Ascending aorta (tissue), 2 donors: ENCODE measurements around the gene THYN1. TPM values are rescaled to one million over a fixed set of nuclear protein-coding genes. Genes with fewer than 3 reads are reported as not detected.

Experiments used
- DNase-seq, 2 donors: peaks; one replicate each; pipeline ENCODE4 v3.0.0-alpha.2; 2019; ENCODE audit warnings: low spot score in 2 of 2
- H3K27ac ChIP-seq, 2 donors: fragments of 200-600 bp; sonication (generic); one replicate each; pipeline ENCODE4 v1.5.1; 2016 to 2017; ENCODE audit warnings: mild to moderate bottlenecking in 1 of 2
- H3K27me3 ChIP-seq: fragments of 200-600 bp; sonication (generic); one replicate; pipeline ENCODE4 v1.5.1; 2017
- H3K36me3 ChIP-seq, 2 donors: fragments of 200-600 bp; sonication (generic); one replicate each; pipeline ENCODE4 v1.5.1; 2016
- H3K4me1 ChIP-seq, 2 donors: fragments of 200-600 bp; sonication (generic); one replicate each; pipeline ENCODE4 v1.5.1; 2016 to 2017; ENCODE audit warnings: mild to moderate bottlenecking in 1 of 2
- H3K4me3 ChIP-seq, 2 donors: fragments of 200-600 bp; sonication (generic); one replicate each; pipeline ENCODE4 v1.5.1; 2016 to 2017; ENCODE audit warnings: mild to moderate bottlenecking in 1 of 2
- H3K9me3 ChIP-seq, 2 donors: fragments of 200-600 bp; sonication (generic); one replicate each; pipeline ENCODE4 v1.5.1; 2016
- CTCF ChIP-seq, 3 experiments: fragments of 200-600 bp in 2 of 3; fragments of 450-650 bp in 1 of 3; sonication (generic) in 2 of 3; IDR thresholded peaks; one replicate each; pipeline ENCODE4 v1.5.1; 2016 to 2019; ENCODE audit warnings: antibody characterized with exemption in 3 of 3, mild to moderate bottlenecking in 1 of 3, moderate library complexity in 1 of 3
- intact Hi-C: fragments of 100-400 bp; cut with DNase I; formaldehyde crosslinking; loops from one replicate; pipeline ENCODE4 v1.15.1; 2023
- total RNA-seq: library from RNA; depleted of rRNA; stranded (reverse); fragments of >200 nt; gene quantifications from one replicate; pipeline ENCODE4 v1.1.0, GENCODE V29; 2016

Gene THYN1
- total RNA-seq, 1 donor from 2014 or later = 19.8 TPM

DNA sequence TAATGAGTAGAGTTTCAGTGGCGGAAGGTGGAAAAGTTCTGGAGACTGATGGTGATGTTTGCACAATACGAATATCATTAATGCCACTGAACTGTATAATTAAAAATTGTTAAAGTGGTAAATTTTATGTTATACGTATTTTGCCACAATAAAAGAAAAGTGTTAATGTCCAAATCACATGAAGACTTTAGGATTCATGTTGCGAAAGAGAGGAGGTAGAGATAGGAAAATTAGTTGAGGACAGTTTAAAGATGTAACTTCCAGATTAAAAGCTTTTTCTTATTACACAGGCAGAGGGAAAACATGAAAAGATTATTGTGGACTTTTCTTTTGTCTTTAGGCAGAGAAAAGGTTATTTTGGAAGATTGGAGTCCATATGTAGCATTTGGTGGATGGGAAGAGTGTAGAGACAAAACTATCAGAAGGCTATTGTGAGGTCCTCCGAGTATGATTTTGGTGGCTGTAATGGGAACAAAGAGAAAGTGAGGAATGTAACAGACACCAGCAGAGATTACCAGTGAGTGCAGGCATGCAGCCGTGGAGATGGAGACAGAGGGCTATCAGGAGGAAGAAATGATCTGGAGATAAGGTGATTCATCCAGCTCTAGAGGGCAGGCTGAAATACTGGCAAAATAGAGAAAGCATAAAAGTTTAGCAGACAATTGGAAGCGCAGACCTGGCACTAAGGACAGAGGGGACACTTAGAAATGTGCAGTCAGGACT is 16.2 kb downstream of the THYN1 start:
- no peak for TF ChIP-seq CTCF (IDR thresholded peaks at IDR 0.05)
- Histone ChIP-seq H3K27me3 (no peaks in the 10 kb centered on the region), H3K9me3 (no peaks in the 10 kb centered on the region), H3K27ac (no peak overlapping the region), H3K4me3 (no peak overlapping the region), H3K36me3 (peaks cover 33 to 54% of the 10 kb centered on the region in 2 donors), H3K4me1 (no peaks in the 10 kb centered on the region)
- intact Hi-C loops = no loop called here
- no peak for DNase-seq

- Histone ChIP-seq H3K36me3 (peaks cover 22 to 44% of the 10 kb centered on the region in 2 donors), H3K27me3 (no peaks in the 10 kb centered on the region), H3K9me3 (no peaks in the 10 kb centered on the region), H3K4me3 (no peak overlapping the region), H3K4me1 (no peaks in the 10 kb centered on the region), H3K27ac (no peak overlapping the region)
- no peak for DNase-seq
- TF ChIP-seq CTCF (IDR thresholded peaks at IDR 0.05) = no peak
- intact Hi-C loops = no loop called here
Measured at GRCh38 chr11:134235399-134235798, 17.8 kb downstream of the THYN1 start.

DNA sequence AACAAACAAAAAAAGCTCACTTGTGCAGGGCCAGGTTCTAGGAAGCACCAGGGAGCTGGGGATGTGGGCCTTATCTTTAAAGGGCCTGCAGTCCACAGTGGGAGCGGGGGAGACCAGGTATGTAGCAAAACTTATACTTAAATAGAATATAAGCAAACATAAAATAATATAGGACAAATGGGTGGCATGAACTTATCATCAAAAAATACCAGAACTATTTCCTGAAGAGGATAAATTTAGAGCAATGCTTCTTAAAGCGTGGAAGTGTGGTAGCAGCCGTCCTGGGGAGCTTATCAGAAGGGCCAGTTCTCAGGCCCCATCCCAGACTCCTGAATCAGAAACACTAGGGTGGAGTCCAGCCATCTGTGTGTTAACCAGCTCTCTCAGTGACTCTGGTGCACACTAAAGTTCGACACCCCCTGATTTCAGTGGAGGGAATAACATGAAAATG is 19.4 kb downstream of the THYN1 start:
- Histone ChIP-seq H3K36me3 (peaks cover 12 to 27% of the 10 kb centered on the region in 2 donors), H3K4me3 (no peak overlapping the region), H3K4me1 (peaks cover 0 to under 1% of the 10 kb centered on the region in 2 donors), H3K9me3 (no peaks in the 10 kb centered on the region), H3K27ac (no peak overlapping the region), H3K27me3 (no peaks in the 10 kb centered on the region)
- no peak for TF ChIP-seq CTCF (IDR thresholded peaks at IDR 0.05)
- DNase-seq = peak in 1 of 2 donors; percentile 22
- intact Hi-C loops = no loop called here

DNA sequence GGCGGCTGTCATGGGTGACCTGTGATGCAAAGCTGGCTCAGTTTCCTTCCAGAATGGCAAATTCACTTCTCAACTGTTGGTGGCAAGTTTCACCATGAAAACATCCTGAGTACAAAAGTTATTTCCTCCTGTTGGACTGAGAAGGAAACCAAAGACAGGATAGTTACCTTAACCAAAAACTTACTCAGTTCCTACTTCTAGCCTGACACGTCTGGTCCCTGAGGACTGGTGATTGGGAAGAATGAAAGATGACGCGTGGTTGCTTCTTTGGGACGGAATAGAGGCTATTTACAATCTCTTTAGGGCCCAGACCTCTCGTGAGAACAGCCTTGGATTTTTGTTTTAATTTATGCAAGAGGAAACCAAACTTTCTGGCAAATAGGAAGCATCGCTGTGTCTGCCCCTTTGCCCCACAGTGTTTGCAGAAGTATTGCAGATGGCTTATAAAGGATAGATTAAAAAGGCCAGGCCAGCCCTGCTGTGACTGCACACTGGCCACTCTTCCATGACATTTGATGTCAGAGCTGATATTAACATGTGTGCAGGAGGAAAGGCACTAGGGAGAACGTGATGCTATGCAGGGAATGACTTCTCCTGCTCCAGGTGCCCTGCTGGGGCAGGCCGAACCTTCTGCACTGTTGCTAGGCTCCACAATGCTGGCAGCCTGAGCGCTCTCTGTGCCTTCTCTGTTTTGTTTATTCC is 21.0 kb downstream of the THYN1 start:
- Histone ChIP-seq H3K27ac (no peak overlapping the region), H3K4me3 (no peak overlapping the region), H3K9me3 (no peaks in the 10 kb centered on the region), H3K27me3 (no peaks in the 10 kb centered on the region), H3K36me3 (peaks cover 5 to 17% of the 10 kb centered on the region in 2 donors), H3K4me1 (peaks cover 0 to 2% of the 10 kb centered on the region in 2 donors)
- intact Hi-C loops = no loop called here
- DNase-seq = peak in 1 of 2 donors; percentile 31
- no peak for TF ChIP-seq CTCF (IDR thresholded peaks at IDR 0.05)

GRCh38 chr11:134230339-134230738 is 22.8 kb downstream of the THYN1 start:
- Histone ChIP-seq H3K9me3 (no peaks in the 10 kb centered on the region), H3K27ac (no peak overlapping the region), H3K4me3 (no peak overlapping the region), H3K27me3 (no peaks in the 10 kb centered on the region), H3K4me1 (peaks cover 9 to 19% of the 10 kb centered on the region in 2 donors), H3K36me3 (peaks cover 5 to 6% of the 10 kb centered on the region in 2 donors)
- no peak for TF ChIP-seq CTCF (IDR thresholded peaks at IDR 0.05)
- intact Hi-C loops = no loop called here
- no peak for DNase-seq
